Endometrial microvascular endothelial cells (primary cell): ENCODE data around the gene TCP11. TPM values are rescaled to one million over a fixed set of nuclear protein-coding genes. Genes with fewer than 3 reads are reported as not detected.
"Not testable (repeated sequence)": the region's sequence is repeated elsewhere in the genome, so short reads cannot be mapped to it uniquely, and the experiment has no call there.

ENCODE experiments used
- in situ Hi-C: cut with HindIII; loops from 2 replicates; pipeline ENCODE4 v1.10.0; 2017; ENCODE audit warnings: low sequenced_read_pairs, low pct_unique_long_range_greater_than_20kb; ENCODE audit errors: inconsistent ontology term
- total RNA-seq: library from RNA; depleted of rRNA; stranded (reverse); fragments of >200 nt; gene quantifications from one replicate; pipeline ENCODE4 v1.2.3, GENCODE V29; 2015; ENCODE audit errors: inconsistent ontology term

The TCP11 gene
- total RNA-seq, 1 donor from 2014 or later = 0.37 TPM

DNA sequence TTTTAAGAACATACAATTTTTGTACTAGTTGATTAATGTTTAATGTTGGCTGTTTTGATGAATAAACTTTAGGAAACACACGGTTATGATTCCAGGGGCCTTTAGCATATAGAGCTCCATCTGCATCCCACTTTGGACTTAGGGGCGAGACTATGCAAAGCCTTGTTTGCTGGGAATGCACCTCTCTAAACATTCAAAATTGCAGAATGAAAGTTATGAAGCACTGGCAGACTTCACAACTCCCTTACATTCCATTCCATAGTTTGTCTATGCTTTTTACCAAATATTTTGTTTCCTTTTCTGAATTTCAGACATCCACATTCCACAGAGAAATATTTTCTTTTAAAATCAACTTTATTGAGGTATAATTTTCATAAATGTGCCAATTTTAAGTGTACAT lies 10.3 kb upstream of the TCP11 start:
- in situ Hi-C loops = no loop called here

DNA sequence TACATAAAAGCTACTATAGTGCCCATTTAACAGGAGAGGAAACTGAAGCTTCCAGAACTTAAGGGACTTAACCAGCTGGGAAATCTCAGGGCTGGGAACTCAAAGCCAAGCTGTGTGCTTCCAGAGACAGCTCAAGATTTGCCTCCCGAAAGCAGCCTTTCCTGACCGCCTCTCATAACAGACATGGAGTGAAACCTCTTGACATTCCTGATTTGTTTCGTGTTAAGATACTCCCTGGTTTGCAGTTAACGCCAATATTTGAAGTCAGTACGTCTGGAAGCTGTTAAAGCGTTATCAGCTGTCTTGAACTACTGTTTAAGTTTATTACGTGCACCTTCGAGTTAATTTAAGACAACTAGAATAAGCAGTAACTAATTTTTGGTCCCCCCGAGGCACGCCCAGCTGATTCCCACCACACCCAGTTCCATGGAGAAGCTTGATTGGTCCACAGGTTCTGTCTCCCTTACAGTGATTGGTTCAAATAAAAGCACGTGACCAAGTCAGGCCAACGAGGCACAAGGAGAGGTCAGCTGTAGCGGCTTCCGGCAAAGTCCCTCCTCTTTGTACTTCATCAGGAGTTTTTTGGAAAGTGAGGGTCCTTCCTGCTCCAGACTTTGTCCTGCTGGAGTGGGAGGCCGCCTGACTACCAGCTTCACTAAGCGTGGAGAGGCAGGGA lies 8.9 kb upstream of the TCP11 start:
- in situ Hi-C loops = loop anchor here (10.0 kb wide), 1 partner anchor 55 kb away; no protein-coding TSS in a partner anchor

DNA sequence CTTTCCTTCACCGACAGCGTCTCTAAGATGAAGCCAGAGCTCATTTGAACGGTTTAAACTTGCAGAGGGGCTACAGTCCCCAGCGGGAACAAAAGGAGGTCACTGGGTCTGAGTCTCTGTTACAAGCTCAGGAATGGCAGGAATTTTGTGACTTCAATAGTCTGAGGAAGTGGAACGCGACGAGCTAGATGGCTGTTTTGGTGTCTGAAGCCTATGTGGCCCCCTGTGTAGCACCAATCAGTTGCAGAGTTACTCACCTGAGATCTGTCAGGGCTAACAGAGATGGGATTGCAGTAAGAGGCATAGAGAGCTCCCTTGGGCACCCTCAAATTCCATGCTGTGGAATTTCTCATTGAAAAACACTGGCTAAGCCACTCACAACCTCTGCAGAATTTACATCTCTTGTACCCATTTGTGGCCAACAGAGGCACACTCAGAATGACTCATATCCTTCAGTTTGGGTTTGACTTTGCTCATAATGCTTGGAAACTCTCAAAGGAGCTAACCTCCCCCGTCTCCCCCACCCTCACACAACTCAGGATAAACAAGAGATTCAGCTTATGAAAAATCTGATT lies 7.1 kb upstream of the TCP11 start:
- in situ Hi-C loops = loop anchor here (10.0 kb wide), 1 partner anchor 57 kb away; no protein-coding TSS in a partner anchor

DNA sequence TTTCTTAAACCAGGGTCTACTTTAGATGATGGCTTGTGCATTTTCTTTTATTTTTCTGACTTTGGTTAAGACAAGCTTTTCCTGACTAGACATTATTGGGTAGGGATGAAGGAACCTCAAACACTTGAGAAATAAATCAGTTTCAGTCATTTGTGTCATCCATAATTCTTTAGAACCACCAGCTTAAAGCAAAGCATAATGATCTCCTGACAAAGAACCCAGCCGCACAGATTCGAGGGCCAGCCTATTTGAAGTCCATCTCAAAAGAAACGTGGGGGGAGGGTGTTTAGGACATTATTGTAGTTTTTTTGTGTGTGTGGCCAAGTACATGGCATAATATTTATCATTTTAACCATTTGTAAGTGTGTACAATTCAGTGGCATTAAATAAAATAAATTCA lies 6.3 kb upstream of the TCP11 start:
- in situ Hi-C loops = loop anchor here (10.0 kb wide), 1 partner anchor 57 kb away; no protein-coding TSS in a partner anchor

DNA sequence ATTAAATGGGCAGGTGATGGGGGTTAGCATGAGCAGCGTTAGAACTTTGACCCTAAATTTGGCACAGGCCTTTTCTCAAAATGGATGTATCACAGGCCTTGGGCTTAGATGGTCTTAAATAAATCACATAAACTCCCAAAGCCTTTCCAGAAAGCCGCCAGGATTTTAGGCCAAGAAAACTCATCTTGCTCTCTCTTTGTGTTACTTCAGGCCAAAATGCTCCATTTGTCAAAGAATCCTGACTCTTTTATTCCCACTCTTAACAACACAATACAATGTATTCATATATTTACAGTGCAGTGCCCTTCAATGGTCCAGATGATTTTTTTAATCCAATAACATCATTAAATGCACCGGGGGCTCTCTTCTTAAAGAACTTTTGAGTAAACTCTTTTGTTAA lies 5.9 kb upstream of the TCP11 start:
- in situ Hi-C loops = loop anchor here (10.0 kb wide), 1 partner anchor 58 kb away; no protein-coding TSS in a partner anchor

DNA sequence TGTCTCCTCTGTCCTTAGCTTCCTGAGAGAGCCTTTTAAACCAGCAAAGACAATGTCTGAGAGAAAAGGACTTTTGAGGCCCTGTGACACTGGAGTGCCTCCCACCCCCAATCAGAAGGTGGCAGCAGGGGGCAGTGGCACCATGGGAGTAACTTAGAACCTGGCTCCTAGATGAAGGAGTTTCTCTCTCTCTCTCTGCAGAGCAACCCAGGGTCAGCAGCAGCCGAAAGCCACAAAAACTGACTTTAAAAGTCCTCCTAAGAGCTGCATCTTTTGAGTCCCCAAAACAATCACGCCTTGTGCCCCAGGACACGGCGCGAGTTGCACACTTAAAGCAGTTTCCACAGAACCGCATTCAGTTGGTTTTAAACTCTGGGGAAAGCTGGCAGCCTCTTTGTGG lies 5.3 kb upstream of the TCP11 start:
- in situ Hi-C loops = loop anchor here (10.0 kb wide), 1 partner anchor 58 kb away; no protein-coding TSS in a partner anchor

DNA sequence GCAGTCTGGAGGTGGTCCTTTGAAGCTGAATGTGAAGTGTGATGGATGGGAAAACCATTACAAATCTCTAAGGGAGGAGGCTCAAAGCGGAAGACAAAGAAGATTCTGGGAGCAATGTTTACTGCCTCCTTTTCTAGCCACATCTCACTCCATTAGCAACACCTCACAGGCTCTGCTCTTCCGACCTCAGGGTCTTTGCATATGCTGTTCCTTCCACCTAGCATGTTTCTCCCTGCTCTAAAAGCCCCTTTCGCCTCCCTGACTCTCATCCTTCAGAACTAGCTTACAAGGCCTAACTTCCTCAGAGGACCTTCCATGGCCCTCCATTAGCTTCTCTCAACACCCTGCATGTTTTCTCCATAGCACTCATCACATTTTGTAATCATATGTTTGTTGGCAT lies 4.6 kb upstream of the TCP11 start:
- in situ Hi-C loops = loop anchor here (10.0 kb wide), 1 partner anchor 59 kb away; no protein-coding TSS in a partner anchor

DNA sequence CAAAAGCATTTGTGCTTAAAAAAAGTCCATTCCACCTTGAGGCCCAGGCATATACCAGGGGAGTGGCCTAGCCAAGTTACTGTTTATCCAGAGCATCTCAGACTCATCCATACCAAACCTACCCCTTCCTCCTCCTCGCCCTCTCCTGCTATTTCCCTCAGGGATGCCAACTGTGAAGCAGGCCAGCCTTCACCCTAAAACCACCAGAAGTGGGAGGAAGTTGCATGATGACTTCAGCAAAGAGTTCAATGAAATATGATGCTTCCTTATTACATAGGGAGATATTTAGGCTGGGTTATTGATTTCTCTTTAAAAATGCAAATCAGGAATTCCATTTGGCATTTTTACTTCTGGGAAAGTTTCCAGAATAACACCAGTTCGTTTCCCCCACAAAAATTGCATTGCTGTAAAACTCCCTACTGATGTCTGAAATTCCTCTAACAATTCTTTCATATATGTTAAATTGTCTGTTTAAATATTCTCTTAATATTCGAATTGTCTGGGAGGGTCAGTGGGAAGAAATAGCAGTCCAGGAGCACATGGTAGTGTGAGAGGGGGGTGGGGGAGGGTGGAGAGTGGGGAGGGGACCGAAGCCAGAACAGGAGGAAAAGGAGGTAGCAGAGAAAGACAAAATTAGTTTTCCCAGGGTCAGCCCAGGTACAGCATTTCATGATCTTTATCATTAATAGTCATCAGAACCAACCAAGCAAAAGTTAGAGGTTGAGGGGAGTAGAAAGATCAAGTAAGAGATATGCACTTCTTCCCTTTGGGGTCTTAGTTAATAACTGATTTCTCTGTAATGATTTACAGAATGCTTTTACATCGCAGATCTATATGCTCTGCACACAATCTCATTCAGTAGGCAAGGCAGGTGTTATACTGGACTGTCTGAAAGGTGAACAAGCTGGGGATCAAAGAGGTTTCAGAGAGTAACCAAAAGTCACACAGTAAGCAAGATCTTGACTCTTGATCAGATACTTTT lies 1.7 kb upstream of the TCP11 start:
- in situ Hi-C loops = loop anchor here (10.0 kb wide), 1 partner anchor 62 kb away; no protein-coding TSS in a partner anchor

DNA sequence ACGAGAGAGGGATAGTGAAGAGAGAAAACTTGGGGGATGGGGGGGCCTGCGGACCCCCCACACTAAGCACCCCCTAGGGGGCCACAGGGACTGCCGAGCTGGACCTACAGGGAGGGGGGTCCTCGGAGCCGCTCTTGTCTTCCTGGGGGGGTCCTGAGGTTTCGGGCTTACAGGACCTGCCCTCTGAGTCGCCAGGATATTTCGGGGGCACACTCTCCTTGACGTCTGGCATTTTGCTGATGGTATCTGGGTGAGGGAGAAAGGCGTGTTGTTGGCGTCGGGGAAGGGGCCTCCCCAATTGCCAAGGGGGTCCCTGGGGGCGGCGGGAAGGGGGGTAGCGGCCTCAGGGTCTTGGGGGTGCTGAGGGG lies 516 bp downstream of the TCP11 start:
- in situ Hi-C loops = loop anchor here (10.0 kb wide), 1 partner anchor 64 kb away; no protein-coding TSS in a partner anchor

DNA sequence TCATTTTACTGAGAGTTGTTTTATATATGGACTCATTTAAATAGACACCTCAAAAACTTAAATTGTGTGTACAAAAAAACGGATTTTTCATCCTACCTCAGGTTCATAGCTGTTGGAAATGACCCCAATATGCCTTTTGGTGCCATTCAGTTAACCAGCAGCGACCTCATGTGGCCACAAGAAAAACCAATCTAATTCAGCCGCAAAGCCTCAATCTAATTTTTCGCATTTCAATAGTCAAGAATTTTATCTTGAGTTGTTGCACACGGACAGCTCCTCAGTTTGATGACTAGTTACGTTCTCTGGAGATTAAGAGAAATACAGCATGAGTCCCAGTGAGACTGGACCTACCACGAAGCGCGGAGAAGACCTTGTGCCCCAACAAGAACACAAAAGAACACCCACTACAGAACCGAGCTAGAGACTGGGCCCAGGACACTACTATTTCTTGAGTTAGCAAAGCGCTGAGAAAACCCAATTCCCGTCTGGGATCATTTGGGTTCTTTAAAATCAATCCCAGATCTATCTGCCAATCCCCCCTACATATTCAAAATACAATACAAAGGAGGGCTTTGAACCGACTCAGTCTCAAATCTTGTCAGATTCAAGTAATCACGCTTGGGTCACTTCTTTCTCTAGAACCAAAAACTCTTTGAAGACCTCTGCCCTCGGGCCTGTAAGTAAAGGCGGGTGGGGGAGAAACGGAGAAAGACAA lies 1.1 kb downstream of the TCP11 start:
- in situ Hi-C loops = loop anchor here (10.0 kb wide), 1 partner anchor 65 kb away; no protein-coding TSS in a partner anchor

DNA sequence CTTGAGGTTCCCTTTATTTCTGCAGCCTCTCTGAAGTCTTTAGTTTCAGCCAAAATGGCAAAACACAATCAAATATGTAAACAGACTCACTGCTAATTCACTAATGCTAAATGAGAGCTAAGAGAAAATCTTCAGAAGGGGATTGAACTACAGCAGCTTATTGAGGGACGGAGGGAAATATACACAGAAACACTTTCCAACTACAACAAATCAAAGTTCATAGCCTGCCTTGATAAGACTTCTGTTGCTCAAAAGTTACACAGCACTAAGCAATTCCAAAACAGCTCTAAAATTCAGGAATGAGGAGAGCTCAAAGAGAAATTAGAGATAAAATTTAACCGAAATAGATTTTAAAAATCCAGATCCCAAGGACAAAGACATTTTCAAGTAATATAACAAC lies 1.7 kb downstream of the TCP11 start:
- in situ Hi-C loops = no loop called here

DNA sequence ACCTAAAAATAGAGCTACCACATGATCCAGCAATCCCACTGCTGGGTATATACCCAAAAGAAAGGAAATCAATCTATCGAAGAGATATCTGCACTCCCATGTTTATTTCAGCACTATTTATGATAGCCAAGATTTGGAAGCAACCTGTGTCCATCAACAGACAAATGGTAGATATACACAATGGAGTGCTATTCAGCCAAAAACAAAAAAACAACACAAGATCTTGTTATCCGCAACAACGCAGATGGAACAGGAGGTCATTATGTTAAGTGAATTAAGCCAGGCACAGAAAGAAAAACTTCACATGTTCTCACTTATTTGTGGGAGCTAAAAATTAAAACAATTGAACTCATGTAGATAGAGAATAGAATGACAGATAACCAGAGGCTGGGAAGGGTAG lies 2.9 kb downstream of the TCP11 start:
- in situ Hi-C loops = not testable (repeated sequence)

DNA sequence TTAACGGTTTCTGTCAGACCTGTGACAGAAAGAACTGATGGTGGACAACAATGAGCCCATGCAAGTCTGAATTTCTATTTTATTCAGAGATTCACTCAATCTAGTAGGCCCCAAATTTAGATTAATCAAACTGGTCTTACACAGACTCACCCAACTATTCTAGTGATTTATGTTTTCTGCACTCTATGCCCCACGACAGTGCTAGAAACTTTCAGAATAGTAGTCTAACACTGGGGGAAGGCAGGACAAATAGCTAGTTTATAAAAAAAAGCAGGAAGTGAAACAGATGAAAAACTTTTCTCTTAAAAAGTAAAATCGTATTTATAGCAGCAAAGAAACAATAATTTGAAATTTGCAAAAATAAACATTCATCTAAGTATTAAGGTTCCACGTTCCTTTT lies 5.0 kb downstream of the TCP11 start:
- in situ Hi-C loops = no loop called here

DNA sequence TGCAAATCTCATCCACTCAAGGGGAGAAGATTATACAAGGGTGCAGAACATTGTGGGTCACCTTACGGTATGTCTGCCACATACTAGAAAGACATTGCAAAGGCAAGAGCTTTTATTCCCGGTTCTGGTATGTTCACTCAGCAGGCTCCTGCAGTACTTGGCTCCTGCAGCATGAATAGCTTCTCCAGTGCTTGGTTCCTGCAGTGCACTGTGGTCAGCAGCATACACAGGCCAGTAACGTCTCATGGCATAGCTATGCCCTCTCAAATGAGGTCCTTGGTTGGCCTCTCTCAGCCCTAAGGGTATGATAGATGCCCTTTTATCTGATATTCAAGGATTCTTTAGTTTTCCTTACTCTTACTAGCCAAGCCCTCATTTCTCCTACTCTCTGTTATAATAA lies 12.6 kb downstream of the TCP11 start:
- in situ Hi-C loops = no loop called here

DNA sequence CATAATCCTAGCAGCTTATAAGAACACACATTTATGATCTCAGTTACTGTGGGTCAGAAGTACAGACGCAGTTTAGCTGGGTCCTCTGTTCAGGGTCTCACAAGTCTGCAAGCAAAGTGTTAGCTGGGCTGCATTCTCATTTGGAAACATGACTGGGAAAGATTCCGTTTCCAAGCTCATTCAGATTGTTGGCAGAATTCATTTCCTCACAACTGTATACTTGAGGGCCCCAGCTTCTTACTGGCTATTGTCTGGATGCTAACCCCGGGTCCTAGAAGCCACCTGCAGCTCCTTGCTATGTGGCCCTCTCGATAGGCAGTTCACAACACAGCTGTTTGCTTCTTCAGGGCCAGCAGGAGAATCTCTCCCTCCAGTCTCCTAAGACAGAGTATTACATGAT lies 13.1 kb downstream of the TCP11 start:
- in situ Hi-C loops = no loop called here

DNA sequence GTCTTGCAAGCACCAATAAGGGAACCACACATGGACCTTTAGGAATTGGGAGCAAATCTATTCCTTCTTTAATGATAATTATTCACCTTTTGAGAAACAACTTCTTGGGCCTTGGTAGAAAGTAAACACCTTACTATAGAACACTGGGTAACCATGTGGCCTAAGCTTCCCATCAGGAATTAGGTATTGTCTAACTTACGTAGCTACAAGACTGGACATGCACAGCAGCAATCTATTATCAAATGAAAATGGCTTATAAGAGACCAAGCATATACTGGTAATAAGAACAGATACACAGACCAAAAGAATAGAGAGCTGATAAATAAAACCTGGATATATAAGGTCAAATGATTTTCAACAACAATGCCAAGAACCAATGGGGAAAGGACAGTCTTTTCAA lies 16.8 kb downstream of the TCP11 start:
- in situ Hi-C loops = no loop called here

DNA sequence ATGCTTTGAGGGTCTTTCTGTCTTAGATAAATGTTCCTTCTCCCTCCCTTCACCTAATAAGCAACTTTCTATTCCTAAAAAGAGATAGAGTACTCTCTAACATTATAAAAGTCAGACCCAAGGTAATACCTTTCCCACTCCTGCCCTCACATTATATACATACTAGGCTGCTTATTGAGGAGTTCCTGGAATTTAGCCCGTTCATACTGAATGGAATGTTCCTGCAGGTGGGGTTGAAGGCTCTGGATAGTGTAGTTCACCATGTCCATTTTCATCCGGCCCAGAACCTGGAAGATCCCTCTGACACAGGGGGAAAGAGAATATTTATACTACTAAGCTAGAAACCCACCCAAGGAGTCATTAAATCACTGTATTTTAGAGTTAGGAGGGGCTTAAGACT lies 20.4 kb downstream of the TCP11 start:
- in situ Hi-C loops = no loop called here

DNA sequence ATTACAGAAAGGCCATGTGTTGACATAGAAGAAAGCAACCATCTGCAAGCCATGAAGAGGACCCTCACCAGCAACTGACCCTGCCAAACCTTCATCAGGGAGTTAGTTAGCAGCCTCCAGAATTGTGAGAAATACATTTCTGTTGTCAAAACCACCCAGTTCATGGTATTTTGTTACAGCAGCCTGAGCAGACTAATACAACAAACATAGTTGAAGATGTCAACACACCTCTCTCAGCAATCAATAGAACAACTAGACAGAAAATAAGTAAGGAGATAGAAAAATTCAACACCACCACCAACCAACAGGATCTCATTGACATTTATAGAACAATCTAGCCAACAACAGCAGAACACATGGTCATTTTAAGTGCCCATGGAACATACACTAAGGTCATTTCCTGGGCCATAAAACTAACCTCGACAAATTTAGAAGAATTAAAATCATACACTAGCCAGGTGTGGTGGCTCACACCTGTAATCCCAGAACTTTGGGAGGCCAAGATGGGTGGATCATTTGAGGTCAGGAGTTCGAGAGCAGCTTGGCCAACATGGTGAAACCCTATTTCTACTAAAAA lies 32.7 kb downstream of the TCP11 start:
- in situ Hi-C loops = no loop called here
